Measurements from ENCODE around the gene MARCHF3. TPM values are rescaled to one million over a fixed set of nuclear protein-coding genes. Genes with fewer than 3 reads are reported as not detected.

The MARCHF3 gene
- total and polyA plus RNA-seq, 10 of the 15 experiments (the other 5 are each of a cell fraction or from before 2014, with no cell fraction given) = 3.6 to 24.1 (median 11.3) TPM

DNA sequence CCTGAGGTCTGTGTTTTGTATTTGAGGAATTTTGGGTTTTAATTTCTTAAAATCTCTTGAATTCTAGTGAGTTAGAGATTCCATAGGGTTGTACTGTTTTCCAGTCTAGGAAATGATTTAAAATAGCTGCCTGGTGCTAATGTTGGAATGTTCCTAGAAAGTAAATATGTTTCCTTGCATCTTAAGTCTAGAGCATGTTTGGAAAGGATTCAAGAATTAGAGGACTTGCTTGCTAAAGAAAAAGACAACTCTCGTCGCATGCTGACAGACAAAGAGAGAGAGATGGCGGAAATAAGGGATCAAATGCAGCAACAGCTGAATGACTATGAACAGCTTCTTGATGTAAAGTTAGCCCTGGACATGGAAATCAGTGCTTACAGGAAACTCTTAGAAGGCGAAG, 211.6 kb downstream of the MARCHF3 start:
- SMC1A ChIA-PET (ENCODE audit: uncharacterized antibody, unreplicated experiment) = no interaction called here
- RAD21 ChIA-PET (ENCODE audit: unreplicated experiment) = no interaction called here
- Histone ChIP-seq H4K20me1 (ENCODE audit: control insufficient read depth, insufficient read depth) (no peaks in the 10 kb centered on the region), H3K9ac (ENCODE audit: control insufficient read depth, insufficient read depth, low read length) (no peak overlapping the region), H2AFZ (ENCODE audit: control insufficient read depth, low read depth, low read length) (no peak overlapping the region), H3K27ac (ENCODE audit: control insufficient read depth, insufficient read depth) (no peak overlapping the region), H3K4me3 (no peak overlapping the region), H3K9me3 (replicated peaks; ENCODE audit: control insufficient read depth, insufficient read depth, low read length) (no peaks in the 10 kb centered on the region), H3K4me2 (ENCODE audit: control insufficient read depth, insufficient read depth) (no peak overlapping the region), H3K4me1 (ENCODE audit: control insufficient read depth, insufficient read depth, low read length) (no peaks in the 10 kb centered on the region), H3K27me3 (replicated peaks in 1 of 2; ENCODE audit: control insufficient read depth in 2 of 2, insufficient read depth in 2 of 2, low read length in 1 of 2) (no peaks in the 10 kb centered on the region), H3K36me3 (ENCODE audit: control insufficient read depth in 2 of 2, insufficient read depth in 2 of 2, low read length in 1 of 2) (peaks cover 21 to 34% of the 10 kb centered on the region in 2 experiments), H3K79me2 (ENCODE audit: control insufficient read depth, insufficient read depth, low read length) (no peaks in the 10 kb centered on the region; the same call in none of the 2 replicates)
- in situ Hi-C loops (cut with MboI) (no loop called here), intact Hi-C loops (cut with micrococcal nuclease; ENCODE audit: unreplicated experiment) (no loop called here)
- no peak for DNase-seq (ENCODE audit: low read depth, low spot score)
- WGBS (ENCODE audit: insufficient coverage, insufficient replicate concordance, low lambda C conversion rate, missing lambda C conversion rate) = 99% methylated on average over 4 of the region's 4 CpGs
- FAIRE-seq = no peak
- BruUV-seq (replicated peaks) = no TSS peak
- CTCF ChIA-PET = no interaction called here
- TF ChIP-seq SUZ12 (IDR thresholded peaks at IDR 0.05; ENCODE audit: unreplicated experiment) (no peak), KAT2A (conservative IDR thresholded peaks at IDR 0.05; ENCODE audit: control insufficient read depth, low read depth, low read length) (no peak), SPI1 (IDR thresholded peaks at IDR 0.05; ENCODE audit: borderline replicate concordance, insufficient read depth, low read depth, low read length) (no peak), TCF3 (IDR thresholded peaks at IDR 0.05; ENCODE audit: borderline replicate concordance, insufficient read depth, low read depth, low read length) (no peak), SRF (IDR thresholded peaks at IDR 0.05; ENCODE audit: low read depth in 2 of 2, low read length in 2 of 2) (no peak), BRCA1 (IDR thresholded peaks at IDR 0.05; ENCODE audit: low read depth, low read length) (no peak), SREBF1 (IDR thresholded peaks at IDR 0.05; ENCODE audit: low read length) (no peak), SUPT20H (IDR thresholded peaks at IDR 0.05; ENCODE audit: borderline replicate concordance, control insufficient read depth, low read depth, low read length) (no peak)
- TF ChIP-seq, protein P1, sequence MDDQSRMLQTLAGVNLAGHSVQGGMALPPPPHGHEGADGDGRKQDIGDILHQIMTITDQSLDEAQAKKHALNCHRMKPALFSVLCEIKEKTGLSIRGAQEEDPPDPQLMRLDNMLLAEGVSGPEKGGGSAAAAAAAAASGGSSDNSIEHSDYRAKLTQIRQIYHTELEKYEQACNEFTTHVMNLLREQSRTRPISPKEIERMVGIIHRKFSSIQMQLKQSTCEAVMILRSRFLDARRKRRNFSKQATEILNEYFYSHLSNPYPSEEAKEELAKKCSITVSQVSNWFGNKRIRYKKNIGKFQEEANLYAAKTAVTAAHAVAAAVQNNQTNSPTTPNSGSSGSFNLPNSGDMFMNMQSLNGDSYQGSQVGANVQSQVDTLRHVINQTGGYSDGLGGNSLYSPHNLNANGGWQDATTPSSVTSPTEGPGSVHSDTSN (IDR thresholded peaks at IDR 0.05; ENCODE audit: insufficient replicate concordance, low read depth, low read length) = no peak
- POLR2A ChIA-PET = no interaction called here
- ATAC-seq = no peak

Other genes with a start within 250 kb of the MARCHF3 start
- gene C5orf63, start 42.9 kb upstream of the MARCHF3 start, total RNA-seq (2014; rRNA removed) = 9.9 and 12.2 TPM in 2 replicates
- gene C5orf63, start 42.9 kb upstream of the MARCHF3 start, total RNA-seq (2014; rRNA removed; fragmentation: Illumina TruSeq; extraction: Trizol) = 8.7 and 10.2 TPM in 2 replicates
- 10.2 and 12.8 TPM in 2 replicates for gene C5orf63, start 42.9 kb upstream of the MARCHF3 start, total RNA-seq (2021)
- gene C5orf63, start 42.9 kb upstream of the MARCHF3 start, polyA plus RNA-seq (2011; rRNA removed) = 9.4 and 14.4 TPM in 2 replicates
- gene C5orf63, start 42.9 kb upstream of the MARCHF3 start, polyA plus RNA-seq (2014; fragmentation: Illumina TruSeq; extraction: Trizol) = 13.6 and 19.1 TPM in 2 replicates
- 10 to 100 TPM; 48.5 to 54.3 TPM for gene C5orf63, start 42.9 kb upstream of the MARCHF3 start, polyA plus RNA-seq (2014; fragmentation: Nextera tagmentation; extraction: Ambion mirVana)
- 10.2 and 10.4 TPM in 2 replicates for gene C5orf63, start 42.9 kb upstream of the MARCHF3 start, polyA plus RNA-seq (2014; rRNA removed)
- gene C5orf63, start 42.9 kb upstream of the MARCHF3 start, polyA plus RNA-seq (2016; fragmentation: Nextera tagmentation; extraction: Ambion mirVana) = 10 to 100 TPM; 24.4 to 26.5 TPM

All from GM12878 (cell line).